NT2/D1 (cell line): Measurements from ENCODE around the gene RNU2-63P.

Experiments
- SUZ12 ChIP-seq: IDR thresholded peaks from 2 replicates; pipeline ENCODE4 v1.6.1; 2011; ENCODE audit not compliant: insufficient read length, insufficient read depth; ENCODE audit errors: extremely low read depth
- YY1 ChIP-seq: IDR thresholded peaks from 2 replicates; pipeline ENCODE4 v1.6.1; 2011; ENCODE audit not compliant: insufficient read length, insufficient read depth
- ZNF274 ChIP-seq: IDR thresholded peaks from 2 replicates; pipeline ENCODE4 v1.6.1; 2011; ENCODE audit warnings: mild to moderate bottlenecking, low read depth, low read length

GRCh38 chr2:88018909-88019308 lies 2.6 kb upstream of the RNU2-63P start:
- TF ChIP-seq YY1 = no peak
- TF ChIP-seq ZNF274 = no peak
- TF ChIP-seq SUZ12 = no peak
